Prostate gland (tissue), 2 donors: ENCODE results near the gene CAPZA2.

Source experiments
- POLR2AphosphoS5 ChIP-seq: sonication (generic); formaldehyde crosslinking; IDR thresholded peaks from one replicate; pipeline ENCODE4 v1.6.1; 2017; ENCODE audit warnings: antibody characterized with exemption
- TF ChIP-seq, protein P1 (sequence below), 4 experiments: fragments of 200-600 bp in 2 of 4; fragments of 450-650 bp in 2 of 4; sonication (generic) in 2 of 4; IDR thresholded peaks; 1 replicate in 3 of 4; 2 replicates in 1 of 4; pipeline ENCODE4 v1.5.1; 2016 to 2019; ENCODE audit warnings: antibody characterized with exemption in 4 of 4, mild to moderate bottlenecking in 2 of 4, moderate library complexity in 2 of 4

DNA sequence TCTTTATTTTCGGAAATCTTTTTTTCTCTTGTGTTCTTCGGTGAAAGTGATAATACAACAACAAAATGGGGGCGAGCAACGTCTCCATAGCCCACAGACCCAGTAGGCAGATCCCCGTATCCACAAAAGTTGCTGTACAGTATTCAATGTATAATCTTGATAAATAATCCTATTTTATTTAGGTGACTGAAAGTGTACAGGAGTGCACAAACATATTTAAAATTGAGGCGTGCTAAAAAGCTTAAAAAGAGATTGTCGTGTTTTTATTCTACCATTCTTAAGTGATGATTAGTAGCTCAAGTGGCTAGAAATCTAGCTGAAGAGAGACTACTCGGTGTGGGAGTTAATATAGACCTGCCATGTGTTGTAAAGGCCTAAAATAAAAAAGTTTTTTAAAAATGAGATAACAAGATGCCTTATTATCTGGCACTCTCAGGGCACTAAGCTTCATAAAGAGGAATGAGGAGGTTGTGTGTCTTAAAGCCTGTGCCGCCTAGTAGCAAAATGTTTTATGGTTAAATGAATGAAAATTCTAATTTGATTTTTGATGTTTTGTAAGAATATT, 1.6 kb downstream of the CAPZA2 start:
- TF ChIP-seq, protein P1, sequence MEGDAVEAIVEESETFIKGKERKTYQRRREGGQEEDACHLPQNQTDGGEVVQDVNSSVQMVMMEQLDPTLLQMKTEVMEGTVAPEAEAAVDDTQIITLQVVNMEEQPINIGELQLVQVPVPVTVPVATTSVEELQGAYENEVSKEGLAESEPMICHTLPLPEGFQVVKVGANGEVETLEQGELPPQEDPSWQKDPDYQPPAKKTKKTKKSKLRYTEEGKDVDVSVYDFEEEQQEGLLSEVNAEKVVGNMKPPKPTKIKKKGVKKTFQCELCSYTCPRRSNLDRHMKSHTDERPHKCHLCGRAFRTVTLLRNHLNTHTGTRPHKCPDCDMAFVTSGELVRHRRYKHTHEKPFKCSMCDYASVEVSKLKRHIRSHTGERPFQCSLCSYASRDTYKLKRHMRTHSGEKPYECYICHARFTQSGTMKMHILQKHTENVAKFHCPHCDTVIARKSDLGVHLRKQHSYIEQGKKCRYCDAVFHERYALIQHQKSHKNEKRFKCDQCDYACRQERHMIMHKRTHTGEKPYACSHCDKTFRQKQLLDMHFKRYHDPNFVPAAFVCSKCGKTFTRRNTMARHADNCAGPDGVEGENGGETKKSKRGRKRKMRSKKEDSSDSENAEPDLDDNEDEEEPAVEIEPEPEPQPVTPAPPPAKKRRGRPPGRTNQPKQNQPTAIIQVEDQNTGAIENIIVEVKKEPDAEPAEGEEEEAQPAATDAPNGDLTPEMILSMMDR (IDR thresholded peaks at IDR 0.05): no peak
- no peak for TF ChIP-seq POLR2AphosphoS5
